Measurements from ENCODE around the gene ATP1A4. TPM values are rescaled to one million over a fixed set of nuclear protein-coding genes. Genes with fewer than 3 reads are reported as not detected.

Gene ATP1A4
- total and polyA plus RNA-seq, 4 donors = not detected

DNA sequence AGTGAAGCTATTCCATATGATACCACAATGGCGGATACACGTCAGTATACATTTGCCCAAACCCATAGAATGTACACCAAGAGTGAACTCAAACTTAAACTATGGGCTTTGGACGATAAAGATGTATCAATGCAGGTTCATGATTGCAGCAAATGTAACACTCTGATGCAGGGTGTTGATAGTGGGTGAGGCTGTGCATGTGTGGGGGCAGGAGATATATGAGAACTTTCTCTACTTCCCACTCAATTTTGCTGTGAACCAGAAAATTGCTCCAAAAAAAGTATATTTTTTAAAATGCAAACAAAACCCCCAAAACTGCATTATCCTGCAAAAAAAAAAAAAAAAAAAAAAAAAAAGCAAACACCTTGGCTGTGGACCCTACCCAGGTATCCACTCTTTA lies 32.5 kb upstream of the ATP1A4 start:
- no peak for DNase-seq (ENCODE audit: low spot score)
- Histone ChIP-seq H3K4me3 (ENCODE audit: low read depth in 1 of 3, low read length in 3 of 3) (no peak overlapping the region), H3K4me1 (ENCODE audit: control insufficient read depth in 4 of 4, insufficient read depth in 4 of 4, low read length in 3 of 4) (no peaks in the 10 kb centered on the region), H3K27ac (ENCODE audit: low read depth in 1 of 2, low read length in 2 of 2) (no peak overlapping the region), H3K27me3 (ENCODE audit: control insufficient read depth in 4 of 4, insufficient read depth in 4 of 4, low read length in 3 of 4) (peaks cover 0 to 2% (median 0%) of the 10 kb centered on the region in 4 donors), H3K36me3 (ENCODE audit: control insufficient read depth in 4 of 4, insufficient read depth in 3 of 4, low read depth in 1 of 4, low read length in 3 of 4) (no peaks in the 10 kb centered on the region), H3K9ac (ENCODE audit: low read depth in 1 of 2, low read length in 2 of 2) (no peak overlapping the region), H3K9me3 (ENCODE audit: control insufficient read depth in 4 of 4, low read length in 3 of 4) (no peaks in the 10 kb centered on the region)
- WGBS = 89% methylated on average over 3 of the region's 3 CpGs
- TF ChIP-seq HNF4G (IDR thresholded peaks at IDR 0.05) = no peak

- Histone ChIP-seq H3K36me3 (ENCODE audit: control insufficient read depth in 4 of 4, insufficient read depth in 3 of 4, low read depth in 1 of 4, low read length in 3 of 4) (no peaks in the 10 kb centered on the region), H3K27ac (ENCODE audit: low read depth in 1 of 2, low read length in 2 of 2) (no peak overlapping the region), H3K4me3 (ENCODE audit: low read depth in 1 of 3, low read length in 3 of 3) (no peak overlapping the region), H3K4me1 (ENCODE audit: control insufficient read depth in 4 of 4, insufficient read depth in 4 of 4, low read length in 3 of 4) (no peaks in the 10 kb centered on the region), H3K9ac (ENCODE audit: low read depth in 1 of 2, low read length in 2 of 2) (no peak overlapping the region), H3K27me3 (ENCODE audit: control insufficient read depth in 4 of 4, insufficient read depth in 4 of 4, low read length in 3 of 4) (peaks cover 0 to under 1% (median 0%) of the 10 kb centered on the region in 4 donors), H3K9me3 (ENCODE audit: control insufficient read depth in 4 of 4, low read length in 3 of 4) (no peaks in the 10 kb centered on the region)
- WGBS = 85% methylated on average over 5 of the region's 5 CpGs
- no peak for DNase-seq (ENCODE audit: low spot score)
- TF ChIP-seq FOXA2 (IDR thresholded peaks at IDR 0.05) (no peak), ATF3 (IDR thresholded peaks at IDR 0.05) (no peak), EGR1 (IDR thresholded peaks at IDR 0.05; ENCODE audit: low read depth in 2 of 2) (no peak), HNF4A (conservative IDR thresholded peaks at IDR 0.05) (no peak), JUND (IDR thresholded peaks at IDR 0.05) (no peak), YY1 (IDR thresholded peaks at IDR 0.05) (no peak), NR2F2 (IDR thresholded peaks at IDR 0.05) (no peak), HNF4G (IDR thresholded peaks at IDR 0.05) (no peak), REST (IDR thresholded peaks at IDR 0.05) (no peak), SP1 (IDR thresholded peaks at IDR 0.05) (no peak), RAD21 (IDR thresholded peaks at IDR 0.05) (no peak), TAF1 (conservative IDR thresholded peaks at IDR 0.05) (no peak), RXRA (IDR thresholded peaks at IDR 0.05) (no peak)
- TF ChIP-seq, protein P1, sequence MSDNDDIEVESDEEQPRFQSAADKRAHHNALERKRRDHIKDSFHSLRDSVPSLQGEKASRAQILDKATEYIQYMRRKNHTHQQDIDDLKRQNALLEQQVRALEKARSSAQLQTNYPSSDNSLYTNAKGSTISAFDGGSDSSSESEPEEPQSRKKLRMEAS (IDR thresholded peaks at IDR 0.05) = no peak
Observed at GRCh38 chr1:160120797-160121196, 30.6 kb upstream of the ATP1A4 start.

DNA sequence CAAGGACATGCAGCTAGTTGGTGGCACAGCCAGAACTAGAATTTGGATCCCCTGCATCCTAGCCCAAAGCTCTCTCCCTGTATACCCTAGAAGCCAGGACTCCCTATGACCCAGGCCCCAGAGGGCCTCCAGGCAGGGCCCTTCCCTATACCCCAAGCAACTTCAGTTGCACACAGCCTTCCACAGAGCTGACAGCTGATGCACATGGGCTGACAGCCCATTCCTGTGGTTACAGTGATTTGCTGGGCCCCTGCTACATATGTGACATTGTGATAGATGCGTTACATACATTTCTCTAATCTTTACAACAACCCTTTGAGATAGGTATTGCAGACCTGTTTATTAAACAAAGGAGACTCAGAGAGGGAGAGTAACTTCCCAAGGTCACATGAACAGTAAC lies 30.0 kb upstream of the ATP1A4 start:
- Histone ChIP-seq H3K27me3 (ENCODE audit: control insufficient read depth in 4 of 4, insufficient read depth in 4 of 4, low read length in 3 of 4) (no peaks in the 10 kb centered on the region), H3K4me3 (ENCODE audit: low read depth in 1 of 3, low read length in 3 of 3) (no peak overlapping the region), H3K4me1 (ENCODE audit: control insufficient read depth in 4 of 4, insufficient read depth in 4 of 4, low read length in 3 of 4) (no peaks in the 10 kb centered on the region), H3K9me3 (ENCODE audit: control insufficient read depth in 4 of 4, low read length in 3 of 4) (no peaks in the 10 kb centered on the region), H3K9ac (ENCODE audit: low read depth in 1 of 2, low read length in 2 of 2) (no peak overlapping the region), H3K27ac (ENCODE audit: low read depth in 1 of 2, low read length in 2 of 2) (no peak overlapping the region), H3K36me3 (ENCODE audit: control insufficient read depth in 4 of 4, insufficient read depth in 3 of 4, low read depth in 1 of 4, low read length in 3 of 4) (no peaks in the 10 kb centered on the region)
- WGBS = 94% methylated on average over 1 of the region's 1 CpG
- DNase-seq (ENCODE audit: low spot score) = no peak
- no peak for TF ChIP-seq FOXA1 (IDR thresholded peaks at IDR 0.05)
- no peak for TF ChIP-seq SP1 (IDR thresholded peaks at IDR 0.05)
- no peak for TF ChIP-seq TAF1 (conservative IDR thresholded peaks at IDR 0.05)
- TF ChIP-seq JUND (IDR thresholded peaks at IDR 0.05) = no peak
- TF ChIP-seq RXRA (IDR thresholded peaks at IDR 0.05) = no peak
- TF ChIP-seq HNF4G (IDR thresholded peaks at IDR 0.05) = no peak
- TF ChIP-seq, protein P2, sequence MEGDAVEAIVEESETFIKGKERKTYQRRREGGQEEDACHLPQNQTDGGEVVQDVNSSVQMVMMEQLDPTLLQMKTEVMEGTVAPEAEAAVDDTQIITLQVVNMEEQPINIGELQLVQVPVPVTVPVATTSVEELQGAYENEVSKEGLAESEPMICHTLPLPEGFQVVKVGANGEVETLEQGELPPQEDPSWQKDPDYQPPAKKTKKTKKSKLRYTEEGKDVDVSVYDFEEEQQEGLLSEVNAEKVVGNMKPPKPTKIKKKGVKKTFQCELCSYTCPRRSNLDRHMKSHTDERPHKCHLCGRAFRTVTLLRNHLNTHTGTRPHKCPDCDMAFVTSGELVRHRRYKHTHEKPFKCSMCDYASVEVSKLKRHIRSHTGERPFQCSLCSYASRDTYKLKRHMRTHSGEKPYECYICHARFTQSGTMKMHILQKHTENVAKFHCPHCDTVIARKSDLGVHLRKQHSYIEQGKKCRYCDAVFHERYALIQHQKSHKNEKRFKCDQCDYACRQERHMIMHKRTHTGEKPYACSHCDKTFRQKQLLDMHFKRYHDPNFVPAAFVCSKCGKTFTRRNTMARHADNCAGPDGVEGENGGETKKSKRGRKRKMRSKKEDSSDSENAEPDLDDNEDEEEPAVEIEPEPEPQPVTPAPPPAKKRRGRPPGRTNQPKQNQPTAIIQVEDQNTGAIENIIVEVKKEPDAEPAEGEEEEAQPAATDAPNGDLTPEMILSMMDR (IDR thresholded peaks at IDR 0.05; ENCODE audit: low read depth, low read length, missing input control) = no peak
- TF ChIP-seq EGR1 (IDR thresholded peaks at IDR 0.05; ENCODE audit: low read depth in 2 of 2) = no peak
- no peak for TF ChIP-seq REST (IDR thresholded peaks at IDR 0.05)
- TF ChIP-seq FOXA2 (IDR thresholded peaks at IDR 0.05) = no peak
- no peak for TF ChIP-seq ATF3 (IDR thresholded peaks at IDR 0.05)
- no peak for TF ChIP-seq GABPA (IDR thresholded peaks at IDR 0.05 in 1 of 2, conservative IDR thresholded peaks at IDR 0.05 in 1 of 2)
- no peak for TF ChIP-seq YY1 (IDR thresholded peaks at IDR 0.05)
- TF ChIP-seq, protein P1 (IDR thresholded peaks at IDR 0.05) = no peak
- no peak for TF ChIP-seq RAD21 (IDR thresholded peaks at IDR 0.05)
